ENCODE results near the gene BBLN.
"Not testable (repeated sequence)": the region's sequence is repeated elsewhere in the genome, so short reads cannot be mapped to it uniquely, and the experiment has no call there.

DNA sequence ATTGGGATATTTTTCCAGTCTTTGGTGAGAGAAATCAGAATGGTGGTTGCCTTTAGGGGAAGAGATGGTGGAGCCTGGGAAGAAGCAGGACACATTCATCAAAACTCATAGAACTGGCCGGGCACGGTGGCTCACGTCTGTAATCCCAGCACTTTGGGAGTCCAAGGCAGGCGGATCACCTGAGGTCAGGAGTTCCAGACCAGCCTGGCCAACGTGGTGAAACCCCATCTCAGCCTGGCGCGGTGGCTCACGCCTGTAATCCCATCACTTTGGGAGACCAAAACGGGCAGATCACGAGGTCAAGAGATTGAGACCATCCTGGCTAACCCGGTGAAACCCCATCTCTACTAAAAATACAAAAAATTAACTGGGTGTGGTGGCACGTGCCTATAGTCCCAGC lies 48.3 kb upstream of the BBLN start:
- TF ChIP-seq, protein P1, sequence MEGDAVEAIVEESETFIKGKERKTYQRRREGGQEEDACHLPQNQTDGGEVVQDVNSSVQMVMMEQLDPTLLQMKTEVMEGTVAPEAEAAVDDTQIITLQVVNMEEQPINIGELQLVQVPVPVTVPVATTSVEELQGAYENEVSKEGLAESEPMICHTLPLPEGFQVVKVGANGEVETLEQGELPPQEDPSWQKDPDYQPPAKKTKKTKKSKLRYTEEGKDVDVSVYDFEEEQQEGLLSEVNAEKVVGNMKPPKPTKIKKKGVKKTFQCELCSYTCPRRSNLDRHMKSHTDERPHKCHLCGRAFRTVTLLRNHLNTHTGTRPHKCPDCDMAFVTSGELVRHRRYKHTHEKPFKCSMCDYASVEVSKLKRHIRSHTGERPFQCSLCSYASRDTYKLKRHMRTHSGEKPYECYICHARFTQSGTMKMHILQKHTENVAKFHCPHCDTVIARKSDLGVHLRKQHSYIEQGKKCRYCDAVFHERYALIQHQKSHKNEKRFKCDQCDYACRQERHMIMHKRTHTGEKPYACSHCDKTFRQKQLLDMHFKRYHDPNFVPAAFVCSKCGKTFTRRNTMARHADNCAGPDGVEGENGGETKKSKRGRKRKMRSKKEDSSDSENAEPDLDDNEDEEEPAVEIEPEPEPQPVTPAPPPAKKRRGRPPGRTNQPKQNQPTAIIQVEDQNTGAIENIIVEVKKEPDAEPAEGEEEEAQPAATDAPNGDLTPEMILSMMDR (IDR thresholded peaks at IDR 0.05; ENCODE audit: insufficient read depth, low read length): not testable (repeated sequence)
- not testable (repeated sequence) for TF ChIP-seq GABPA (IDR thresholded peaks at IDR 0.05; ENCODE audit: low read depth); POLR2AphosphoS5 (IDR thresholded peaks at IDR 0.05; ENCODE audit: low read depth); SPI1 (IDR thresholded peaks at IDR 0.05; ENCODE audit: borderline replicate concordance, low read depth)
